COLO829 (cell line): ENCODE data around the gene HTATSF1.

Experiments used
- DNase-seq: peaks from one replicate; pipeline ENCODE4 v3.0.0; 2012; ENCODE audit warnings: low spot score

HTATSF1 gene

GRCh38 chrX:136496764-136497555 lies 432 bp upstream of the HTATSF1 start:
- peak; percentile 44 for DNase-seq

- no peak for DNase-seq
Measured at GRCh38 chrX:136519069-136519468, 21.7 kb downstream of the HTATSF1 start.

GRCh38 chrX:136523770-136524169 lies 26.4 kb downstream of the HTATSF1 start:
- DNase-seq, result no peak

GRCh38 chrX:136525738-136526606 lies 28.6 kb downstream of the HTATSF1 start:
- peak; percentile 65 for DNase-seq

GRCh38 chrX:136528645-136529315 lies 31.4 kb downstream of the HTATSF1 start:
- no peak for DNase-seq

- no peak for DNase-seq
Measured at GRCh38 chrX:136529795-136530194, 32.4 kb downstream of the HTATSF1 start.

GRCh38 chrX:136531951-136532350 lies 34.6 kb downstream of the HTATSF1 start, which contains the start of gene VGLL1:
Gene VGLL1, plus strand, starts transcription at chrX:136532215. Its CDS starts 3,806 bp downstream, at chrX:136536021.
- DNase-seq, result no peak

- DNase-seq, result no peak
Measured at GRCh38 chrX:136534131-136534530, 36.7 kb downstream of the HTATSF1 start.

- DNase-seq, result no peak
Measured at GRCh38 chrX:136538811-136539210, 41.4 kb downstream of the HTATSF1 start.

- no peak for DNase-seq
Measured at GRCh38 chrX:136540226-136540625, 42.8 kb downstream of the HTATSF1 start.

GRCh38 chrX:136541294-136541693 lies 43.9 kb downstream of the HTATSF1 start:
- peak; percentile 42 for DNase-seq

GRCh38 chrX:136542281-136542680 lies 44.9 kb downstream of the HTATSF1 start:
- no peak for DNase-seq

- DNase-seq, result no peak
Measured at GRCh38 chrX:136546371-136546781, 49.0 kb downstream of the HTATSF1 start.

GRCh38 chrX:136549226-136549625 lies 51.8 kb downstream of the HTATSF1 start:
- no peak for DNase-seq

GRCh38 chrX:136551410-136551809 lies 54.0 kb downstream of the HTATSF1 start:
- no peak for DNase-seq

GRCh38 chrX:136555694-136556093 lies 58.3 kb downstream of the HTATSF1 start:
- no peak for DNase-seq
